GM18517 (cell line): ENCODE data around the gene CCSER2.
"Not testable (repeated sequence)": the region's sequence is repeated elsewhere in the genome, so short reads cannot be mapped to it uniquely, and the experiment has no call there.

Experiments
- ATAC-seq: cut with Tn5 transposase; IDR thresholded peaks from one replicate; pipeline ENCODE4 v1.9.1; 2021; ENCODE audit warnings: mild to moderate bottlenecking, moderate library complexity; ENCODE audit not compliant: unreplicated experiment

CCSER2 gene

GRCh38 chr10:84328418-84329195 lies at the start of gene CCSER2:
TSS of gene CCSER2 (plus strand) at chr10:84328589. CDS start at chr10:84371053, 42,464 bp downstream.
- peak; percentile 59 for ATAC-seq

GRCh38 chr10:84279876-84280475 lies 48.4 kb upstream of the CCSER2 start:
- ATAC-seq, result not testable (repeated sequence)

GRCh38 chr10:84286695-84287094 lies 41.7 kb upstream of the CCSER2 start:
- ATAC-seq, result no peak

GRCh38 chr10:84288151-84288550 lies 40.2 kb upstream of the CCSER2 start:
- no peak for ATAC-seq

GRCh38 chr10:84289521-84290200 lies 38.7 kb upstream of the CCSER2 start:
- ATAC-seq, result no peak

- no peak for ATAC-seq
Measured at GRCh38 chr10:84290235-84290634, 38.2 kb upstream of the CCSER2 start.

GRCh38 chr10:84291384-84291783 lies 37.0 kb upstream of the CCSER2 start:
- ATAC-seq, result no peak

- ATAC-seq, result peak; percentile 69
Measured at GRCh38 chr10:84292502-84292901, 35.9 kb upstream of the CCSER2 start.

- ATAC-seq, result no peak
Measured at GRCh38 chr10:84293171-84293570, 35.2 kb upstream of the CCSER2 start.

- ATAC-seq, result no peak
Measured at GRCh38 chr10:84293574-84294016, 34.8 kb upstream of the CCSER2 start.

GRCh38 chr10:84294766-84295447 lies 33.5 kb upstream of the CCSER2 start:
- peak; percentile 74 for ATAC-seq

- no peak for ATAC-seq
Measured at GRCh38 chr10:84296091-84296981, 32.1 kb upstream of the CCSER2 start.

GRCh38 chr10:84298057-84298456 lies 30.3 kb upstream of the CCSER2 start:
- ATAC-seq, result no peak

GRCh38 chr10:84302223-84302622 lies 26.2 kb upstream of the CCSER2 start:
- no peak for ATAC-seq

GRCh38 chr10:84306751-84307384 lies 21.5 kb upstream of the CCSER2 start:
- ATAC-seq, result no peak

GRCh38 chr10:84308021-84308420 lies 20.4 kb upstream of the CCSER2 start:
- ATAC-seq, result no peak

- no peak for ATAC-seq
Measured at GRCh38 chr10:84308481-84309304, 19.7 kb upstream of the CCSER2 start.

GRCh38 chr10:84310470-84310869 lies 17.9 kb upstream of the CCSER2 start:
- no peak for ATAC-seq

GRCh38 chr10:84311576-84311975 lies 16.8 kb upstream of the CCSER2 start:
- no peak for ATAC-seq
